ENCODE measurements around the gene ANAPC16.
"Not testable (repeated sequence)": the region's sequence is repeated elsewhere in the genome, so short reads cannot be mapped to it uniquely, and the experiment has no call there.

Gene ANAPC16

DNA sequence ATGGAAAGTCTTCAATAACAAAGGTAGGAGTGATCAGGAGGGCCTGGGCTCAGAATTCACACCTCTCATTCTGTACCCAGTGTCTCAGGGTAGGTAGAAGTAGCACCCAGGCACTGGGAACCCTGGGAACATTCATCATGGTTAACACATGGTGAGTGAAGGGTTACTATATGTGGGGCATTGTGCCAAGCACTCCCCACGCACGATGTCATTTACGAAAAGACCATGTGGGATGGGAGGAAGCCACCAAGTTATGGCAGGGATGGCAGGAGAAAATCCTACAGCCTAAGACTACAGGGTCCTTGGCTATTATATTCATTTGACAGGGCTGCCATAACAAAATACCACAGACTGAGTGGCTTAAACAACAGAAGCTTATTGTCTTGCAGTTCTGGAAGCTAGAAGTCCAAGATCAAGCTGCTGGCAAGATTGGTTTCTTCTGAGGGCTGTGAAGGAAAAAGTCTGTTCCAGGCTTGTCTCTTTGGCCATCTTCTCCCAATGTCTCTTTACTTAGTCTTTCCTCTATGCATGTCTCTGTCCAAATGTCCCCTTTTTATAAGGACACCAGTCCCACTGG, 30.2 kb downstream of the ANAPC16 start:
- no peak for DNase-seq

DNA sequence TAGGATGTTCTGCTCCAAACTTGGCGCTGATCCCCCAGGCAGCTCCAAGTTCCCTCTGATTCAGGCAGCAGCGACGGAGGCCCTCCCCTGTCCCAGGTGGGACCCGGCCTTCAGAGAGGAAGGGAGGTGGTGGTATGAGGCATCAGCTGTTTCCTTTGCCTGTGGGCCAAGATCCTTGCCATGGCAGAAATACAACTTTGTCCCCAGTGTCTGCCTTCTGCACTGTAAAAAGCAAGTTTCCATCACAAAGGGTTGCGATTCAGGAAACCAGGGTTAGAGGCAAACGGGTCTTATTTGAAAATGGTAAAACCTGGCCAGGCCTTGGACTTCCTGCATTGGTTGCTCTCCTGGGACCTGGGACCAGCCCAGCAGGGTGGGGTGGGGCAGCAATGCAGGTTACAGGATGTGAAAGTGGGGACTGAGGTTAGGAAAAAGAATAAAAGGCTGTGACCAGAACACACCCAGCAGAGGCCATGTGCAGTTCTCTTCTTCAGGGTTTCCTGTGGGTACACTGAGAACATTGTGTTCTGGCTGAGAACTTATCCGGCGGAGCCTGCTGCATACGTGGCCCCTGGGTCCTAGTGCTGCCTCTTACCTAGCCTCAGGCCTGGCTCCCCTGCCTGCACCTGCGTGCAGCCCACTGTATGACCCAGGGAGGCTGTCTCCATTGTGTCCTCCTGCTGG, 32.8 kb downstream of the ANAPC16 start:
- DNase-seq, result no peak

DNA sequence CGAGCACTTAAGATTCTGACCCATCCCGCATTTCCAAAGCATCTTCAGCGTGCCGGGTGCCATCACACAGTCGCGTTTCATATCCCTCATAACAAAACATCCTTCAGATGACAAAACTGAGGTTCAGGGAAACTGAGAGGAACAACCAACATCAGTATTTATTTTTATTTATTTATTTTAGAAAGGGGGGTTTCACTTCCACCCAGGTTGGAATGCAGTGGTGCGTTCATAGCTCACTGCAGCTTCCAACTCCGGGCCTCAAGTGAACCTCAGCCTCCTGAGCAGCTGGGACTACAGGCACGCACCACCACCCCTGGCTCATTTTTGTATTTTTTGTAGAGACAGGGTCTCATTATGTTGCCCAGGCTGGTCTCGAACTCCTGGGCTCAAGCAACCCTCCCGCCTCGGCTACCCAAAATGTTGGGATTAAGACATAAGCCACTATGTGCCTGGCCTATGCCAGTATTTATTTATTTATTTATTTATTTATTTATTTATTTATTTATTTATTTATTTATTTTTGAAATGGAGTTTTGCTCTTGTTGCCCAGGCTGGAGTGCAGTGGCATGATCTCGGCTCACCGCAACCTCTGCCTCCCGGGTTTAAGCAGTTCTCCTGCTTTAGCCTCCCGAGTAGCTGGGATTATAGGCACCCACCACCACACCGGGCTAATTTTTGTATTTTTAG, 33.5 kb downstream of the ANAPC16 start:
- not testable (repeated sequence) for DNase-seq

DNA sequence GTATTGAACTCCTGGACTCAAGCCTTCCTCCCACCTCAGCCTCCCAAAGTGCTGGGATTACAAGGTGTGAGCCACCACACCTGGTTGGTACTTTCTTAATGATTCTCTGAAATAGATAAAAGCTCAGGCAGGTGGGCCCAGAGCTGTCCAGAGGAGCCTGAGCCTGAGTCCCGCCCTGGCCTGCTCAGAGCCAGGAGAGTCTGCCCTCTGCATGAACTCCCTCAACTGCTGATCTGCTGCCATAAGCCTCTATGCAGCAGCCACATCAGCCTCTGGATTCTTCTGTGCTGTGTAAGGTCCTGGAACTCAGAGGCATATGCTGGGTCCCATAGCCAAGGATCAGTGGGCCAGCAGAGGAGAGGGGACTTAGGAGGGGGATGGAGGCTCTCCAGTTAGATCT, 34.9 kb downstream of the ANAPC16 start:
- DNase-seq, result no peak

DNA sequence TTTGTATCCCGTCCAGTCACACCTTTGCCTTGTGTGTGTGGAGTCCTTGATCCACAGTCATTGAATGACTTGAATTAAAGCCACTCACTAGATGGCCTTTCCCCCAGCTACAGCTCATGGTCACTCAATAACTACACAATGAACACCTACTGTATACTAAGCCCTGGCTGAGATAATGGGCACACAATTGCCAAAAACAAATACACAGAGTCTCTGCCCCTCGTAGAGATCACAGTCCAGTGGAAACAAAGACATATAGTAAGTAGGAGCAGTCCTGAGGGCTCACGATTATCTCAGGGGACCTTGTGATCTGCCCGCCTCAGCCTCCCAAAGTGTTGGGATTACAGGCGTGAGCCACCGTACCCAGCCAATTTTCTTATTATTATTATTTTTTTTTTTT, 35.8 kb downstream of the ANAPC16 start:
- DNase-seq, result no peak

DNA sequence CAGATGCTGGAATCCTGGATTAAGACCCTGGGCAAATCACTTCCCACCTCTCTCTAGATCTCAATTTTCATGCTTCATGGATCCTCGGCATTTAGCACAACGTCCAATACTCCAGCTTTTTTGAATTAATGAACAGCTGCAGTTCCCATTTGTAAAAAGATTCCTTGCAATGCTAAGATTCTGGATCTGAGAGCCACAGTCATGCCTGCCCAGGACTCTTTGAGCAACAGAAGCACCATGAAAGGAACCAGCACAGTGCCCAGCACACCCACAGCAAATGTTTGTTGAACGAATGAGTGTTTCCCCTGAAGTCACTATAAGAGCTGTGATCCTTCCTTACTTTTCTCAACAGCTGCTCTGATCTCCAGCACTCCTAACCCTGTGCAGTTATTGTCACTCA, 37.2 kb downstream of the ANAPC16 start:
- DNase-seq, result no peak

DNA sequence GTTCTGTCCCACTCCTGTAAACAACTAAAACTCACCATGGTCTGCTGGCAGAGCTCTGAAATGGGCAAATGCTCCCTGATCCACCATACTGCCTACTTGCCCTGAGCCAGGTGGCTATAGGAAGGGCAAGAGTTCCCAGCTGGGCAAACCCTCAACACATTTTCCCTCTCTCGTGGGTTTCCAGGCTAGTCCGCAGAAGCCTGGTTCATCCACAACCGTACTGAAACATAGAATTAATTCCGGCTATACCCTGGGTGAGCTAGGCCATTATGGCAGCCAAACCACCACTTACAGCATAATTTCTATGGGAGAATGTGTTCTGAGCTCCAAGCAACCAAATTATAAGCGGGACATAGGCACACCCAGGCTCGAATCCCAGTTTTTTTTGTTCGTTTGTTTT, 37.8 kb downstream of the ANAPC16 start:
- no peak for DNase-seq

DNA sequence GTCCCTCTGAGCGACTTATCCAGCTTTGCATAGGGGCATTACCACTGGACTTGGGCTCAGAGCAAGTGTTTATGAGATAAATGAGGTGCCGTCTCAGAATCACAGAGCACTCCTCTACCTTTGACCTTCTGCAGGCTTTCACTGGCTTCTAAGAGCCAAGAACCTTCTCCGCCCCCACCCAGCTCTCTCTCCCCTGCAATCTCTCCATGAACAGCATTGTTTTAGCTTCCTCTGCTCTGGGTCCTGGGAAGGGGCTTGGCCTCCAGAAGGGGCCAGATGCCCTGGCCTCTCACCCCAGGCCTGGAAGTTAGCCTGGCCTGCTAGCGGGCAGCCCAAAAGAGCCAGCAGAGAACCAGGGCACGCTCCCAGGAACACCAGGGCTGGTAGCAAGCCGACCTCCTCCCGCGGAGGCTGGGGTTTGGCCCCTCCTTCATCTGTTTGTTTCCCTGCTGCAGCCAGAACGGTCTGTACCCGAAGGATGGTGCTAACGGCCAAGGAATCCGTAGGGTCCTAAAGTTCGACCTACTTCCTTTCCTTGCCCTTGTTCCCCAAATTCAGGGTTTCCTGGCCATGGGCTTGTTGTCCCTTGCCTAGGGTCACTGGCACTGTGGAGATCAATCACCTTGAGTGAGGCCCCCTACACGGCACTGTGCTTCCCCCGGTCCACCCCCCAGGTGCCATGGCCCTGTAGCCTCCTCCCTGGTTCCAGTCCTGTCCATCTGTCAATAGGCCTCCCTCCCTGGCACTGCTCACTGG, 39.2 kb downstream of the ANAPC16 start:
- peak; percentile 27 for DNase-seq

DNA sequence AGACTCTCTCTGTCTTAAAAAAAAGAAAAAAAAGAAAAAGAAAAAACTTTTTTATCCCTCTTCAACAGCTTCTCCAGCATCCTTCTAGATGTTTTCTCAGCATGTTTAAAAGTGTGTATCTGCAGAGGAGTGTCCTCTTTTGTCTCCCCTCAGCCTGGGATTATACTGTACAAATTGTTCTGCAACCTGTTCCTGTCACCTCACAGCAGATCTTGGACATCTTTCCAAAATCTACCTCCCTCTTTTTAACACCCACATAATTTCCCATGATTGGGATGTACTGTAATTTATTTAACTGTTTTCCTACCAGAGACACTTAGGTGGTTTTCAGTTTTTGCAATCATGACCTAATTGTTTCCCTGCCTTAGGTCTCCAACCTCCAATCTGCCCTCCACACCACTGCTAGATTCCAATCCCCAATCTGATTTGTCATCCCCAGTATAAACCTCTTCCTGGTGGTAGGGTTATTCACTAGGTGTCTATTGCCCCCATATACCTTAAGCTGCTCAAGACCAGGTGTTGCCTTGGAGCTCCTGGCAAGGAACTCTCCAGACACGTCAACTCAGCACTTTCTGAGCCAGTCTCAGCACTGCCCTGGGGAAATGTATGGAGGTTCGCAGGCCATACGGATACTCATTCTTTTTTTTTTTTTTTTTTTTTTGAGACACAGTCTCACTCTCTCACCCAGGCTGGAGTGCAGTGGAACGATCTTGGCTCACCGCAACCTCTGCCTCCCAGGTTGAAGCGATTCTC, 40.3 kb downstream of the ANAPC16 start:
- no peak for DNase-seq

DNA sequence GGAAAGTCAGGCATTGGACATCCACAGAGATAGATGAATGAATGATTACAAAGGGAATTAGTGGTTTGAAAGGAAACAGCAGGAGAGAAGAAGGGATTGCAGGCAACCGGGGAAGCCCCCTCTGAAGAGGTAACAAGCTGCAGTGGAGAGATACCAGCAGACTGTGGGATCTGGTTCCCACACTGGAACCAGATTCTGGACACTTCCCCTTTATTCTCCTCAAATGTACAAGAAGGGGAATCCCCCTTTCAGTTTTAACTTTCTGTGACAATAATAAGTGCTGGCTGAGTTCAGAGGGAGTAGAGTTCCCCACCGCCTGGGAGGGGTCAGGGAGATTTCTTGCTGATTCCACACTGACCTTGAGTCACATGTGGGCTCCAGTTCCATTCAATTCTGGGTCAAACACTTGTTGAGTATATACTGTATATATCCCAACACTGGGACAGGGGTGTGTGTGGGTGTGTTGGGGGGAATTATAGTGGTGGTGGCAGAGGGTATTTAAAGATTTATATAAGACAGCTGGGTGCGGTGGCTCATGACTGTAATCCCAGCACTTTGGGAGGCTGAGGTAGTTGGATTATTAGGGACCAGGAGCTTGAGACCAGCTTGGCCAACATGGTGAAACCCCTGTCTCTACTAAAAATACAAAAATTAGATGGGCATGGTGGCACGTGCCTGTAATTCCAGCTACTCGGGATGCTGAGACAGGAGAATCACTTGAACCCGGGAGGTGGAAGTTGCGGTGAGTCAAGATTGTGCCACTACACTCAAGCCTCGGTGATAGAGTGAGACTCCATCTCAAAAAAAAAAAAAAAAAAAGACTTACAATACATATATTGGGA, 41.5 kb downstream of the ANAPC16 start:
- no peak for DNase-seq

DNA sequence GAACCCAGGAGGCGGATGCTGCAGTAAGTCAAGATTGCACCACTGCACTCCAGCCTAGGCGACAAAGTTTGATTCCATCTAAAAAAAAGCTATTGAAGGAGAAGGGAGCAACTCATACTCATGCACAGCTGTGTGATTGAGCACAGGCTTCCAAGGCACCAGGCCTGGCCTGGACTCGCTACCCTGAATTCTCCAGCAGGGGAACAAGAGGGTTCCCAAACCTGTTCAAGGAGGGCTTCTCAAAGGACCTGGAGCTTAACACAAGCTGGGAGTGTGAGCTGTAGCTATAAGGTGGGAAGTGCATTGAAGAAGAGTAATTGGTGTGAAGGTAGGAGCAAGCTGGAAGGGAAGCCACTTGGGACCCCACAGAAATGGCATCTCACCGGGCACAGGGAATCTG, 42.8 kb downstream of the ANAPC16 start:
- no peak for DNase-seq

DNA sequence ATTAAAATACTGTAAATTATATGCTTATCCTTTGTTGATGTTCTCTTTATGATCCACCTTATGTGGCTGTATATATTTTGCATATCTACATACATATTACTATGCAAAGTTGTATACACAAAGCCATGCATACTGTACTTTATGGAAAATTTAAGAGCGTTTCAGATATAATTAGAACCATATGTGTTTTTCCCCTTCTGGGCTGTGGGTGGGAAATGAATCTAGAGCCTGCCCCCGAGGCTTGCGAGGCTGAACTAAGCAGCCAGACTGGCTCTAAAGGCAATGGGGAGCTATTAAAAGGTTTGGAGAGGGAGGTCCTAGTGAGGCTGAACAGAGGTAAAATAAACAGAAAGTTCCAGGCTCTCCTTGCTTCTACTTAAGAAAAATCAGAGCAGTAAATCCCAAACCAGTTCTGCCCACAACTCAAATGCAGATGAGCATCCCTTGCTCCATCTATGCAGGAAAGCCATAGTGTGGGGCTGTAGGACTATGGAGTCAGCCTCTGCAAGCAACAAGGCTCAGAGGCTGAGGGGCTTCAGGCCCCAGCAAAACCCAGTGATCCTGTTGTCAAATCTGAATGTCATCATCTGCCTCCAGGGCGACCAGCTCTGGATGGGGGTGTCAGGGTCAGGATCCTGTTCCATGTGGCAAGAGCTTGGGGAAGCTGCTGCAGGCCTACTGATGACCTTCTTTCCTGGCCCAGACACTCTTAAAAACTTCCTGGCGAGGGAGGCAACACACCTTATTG, 43.9 kb downstream of the ANAPC16 start:
- DNase-seq, result no peak

DNA sequence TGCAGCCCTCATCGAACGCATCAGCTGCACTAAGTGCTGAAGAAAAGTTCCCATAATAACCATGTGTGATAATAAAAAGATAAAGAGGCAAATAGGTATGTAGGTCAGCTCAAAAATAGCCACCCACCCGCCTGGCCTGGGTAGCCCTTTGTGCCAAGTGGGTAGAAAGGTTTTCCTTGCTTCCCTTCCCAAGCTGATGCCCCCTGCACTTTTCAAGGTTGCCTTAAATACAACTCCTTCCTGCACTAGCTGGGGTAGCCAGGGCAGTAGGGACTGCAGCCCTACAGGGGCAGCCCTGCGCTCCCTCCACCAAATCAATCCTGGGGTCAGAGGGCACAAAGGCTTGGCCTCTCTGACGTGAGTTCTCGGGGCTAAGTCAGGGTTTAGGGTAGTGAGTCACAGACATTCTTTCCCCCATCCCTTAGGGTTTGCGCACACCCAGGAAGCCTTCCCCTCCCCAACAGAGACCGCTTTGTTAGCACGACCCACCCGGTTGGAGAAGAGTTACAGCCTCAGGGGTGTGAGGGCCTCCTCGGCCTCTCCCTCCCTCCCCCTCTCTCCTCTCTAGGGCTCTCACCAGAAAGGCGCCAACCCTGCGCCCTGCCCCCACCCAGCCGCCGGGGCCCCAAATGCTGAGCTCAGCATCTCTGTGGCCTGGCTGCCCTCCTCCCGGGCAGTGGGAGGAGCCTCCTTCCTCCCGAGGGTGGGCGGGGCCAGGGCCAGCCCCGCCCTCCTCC, 44.6 kb downstream of the ANAPC16 start:
- DNase-seq, result no peak

DNA sequence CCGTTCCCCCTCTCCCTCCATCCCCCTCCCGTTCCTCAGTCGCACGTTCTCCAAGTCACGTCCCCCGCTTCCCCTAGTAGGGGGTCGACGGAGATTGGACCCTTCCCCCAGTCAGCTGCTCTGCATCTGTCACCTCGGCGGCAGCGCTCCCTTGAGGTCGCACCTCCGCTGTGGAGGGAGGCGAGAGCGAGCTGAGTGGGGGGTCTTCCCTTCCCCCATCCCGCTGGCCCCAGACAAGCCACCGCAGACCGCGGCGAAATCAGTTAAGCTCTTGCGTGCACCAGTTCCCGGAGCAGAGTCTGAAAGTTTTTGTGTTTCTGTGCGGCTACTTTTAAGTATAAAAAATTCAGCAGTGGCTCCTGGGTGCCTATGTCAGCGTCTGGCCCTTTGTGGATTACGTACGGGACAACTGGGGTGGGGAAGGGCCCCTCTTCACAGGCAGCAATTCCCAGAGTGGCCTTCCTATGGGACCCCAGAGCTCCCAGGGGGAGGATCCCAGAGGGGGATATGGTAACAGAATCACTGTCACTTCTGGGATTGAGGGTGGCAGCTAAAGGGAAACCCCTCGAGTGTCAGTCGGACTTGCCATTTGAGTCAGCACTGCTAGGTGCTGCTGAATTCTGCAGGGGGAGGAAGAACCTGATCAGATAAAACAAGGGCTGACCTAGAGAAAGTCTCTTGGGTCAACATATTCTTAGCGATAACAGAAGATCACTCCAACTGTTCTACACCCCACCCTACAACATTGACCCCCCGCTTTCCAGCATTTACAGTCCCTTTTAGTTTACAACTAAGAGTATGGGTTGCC, 45.4 kb downstream of the ANAPC16 start:
- DNase-seq, result no peak

DNA sequence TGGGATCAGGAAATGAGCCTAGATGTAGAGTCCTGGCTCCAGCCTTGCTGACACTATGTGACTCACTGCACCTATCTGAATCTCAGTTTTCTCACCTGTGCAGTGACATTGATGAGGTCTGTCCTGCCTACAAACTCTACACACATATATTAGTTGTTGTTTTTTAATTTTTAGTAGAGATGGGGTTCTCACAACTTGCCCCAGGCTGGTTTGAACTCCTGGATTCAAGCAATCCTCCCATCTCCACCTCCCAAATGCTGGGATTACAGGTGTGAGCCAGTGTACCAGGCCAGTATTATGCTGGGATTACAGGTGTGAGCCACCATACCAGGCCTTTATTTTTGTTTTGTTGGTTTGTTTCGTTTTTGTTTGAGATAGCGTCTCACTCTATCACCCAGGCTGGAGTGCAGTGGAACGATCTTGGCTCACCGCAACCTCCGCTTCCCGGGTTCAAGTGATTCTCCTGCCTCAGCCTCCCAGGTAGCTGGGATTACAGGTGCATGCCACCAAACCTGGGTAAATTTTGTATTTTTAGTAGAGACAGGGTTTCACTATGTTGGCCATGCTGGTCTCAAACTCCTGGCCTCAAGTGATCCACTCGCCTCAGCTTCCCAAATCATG, 46.1 kb downstream of the ANAPC16 start:
- DNase-seq, result no peak

DNA sequence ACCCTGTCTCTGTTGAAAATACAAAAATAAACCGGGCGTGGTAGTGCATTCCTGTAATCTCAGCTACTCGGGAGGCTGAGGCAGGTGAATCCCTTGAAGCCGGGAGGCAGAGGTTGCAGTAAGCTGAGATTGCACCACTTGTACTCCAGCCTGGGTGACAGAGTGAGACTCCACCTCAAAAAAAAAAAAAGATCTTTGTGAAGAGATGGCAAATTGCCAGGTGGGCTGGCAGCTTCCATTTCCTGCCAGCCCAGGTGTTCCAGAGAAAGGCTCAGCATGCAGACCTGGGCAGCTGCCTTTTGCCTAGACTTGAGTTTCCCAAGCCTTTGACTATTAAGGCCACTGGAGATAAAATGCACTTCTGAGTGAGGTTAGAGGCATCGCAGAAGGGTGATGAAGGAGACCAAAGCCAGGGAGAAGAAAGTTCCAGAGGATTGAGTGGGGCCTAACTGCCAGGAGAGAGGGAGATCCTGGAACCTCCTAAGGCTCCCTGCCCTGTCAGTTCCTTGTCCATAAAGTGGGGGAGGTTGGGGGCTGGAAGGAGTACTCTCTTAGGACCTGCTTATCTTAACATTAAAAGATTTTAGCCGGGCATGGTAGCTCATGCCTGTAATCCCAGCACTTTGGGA, 47.9 kb downstream of the ANAPC16 start:
- no peak for DNase-seq

DNA sequence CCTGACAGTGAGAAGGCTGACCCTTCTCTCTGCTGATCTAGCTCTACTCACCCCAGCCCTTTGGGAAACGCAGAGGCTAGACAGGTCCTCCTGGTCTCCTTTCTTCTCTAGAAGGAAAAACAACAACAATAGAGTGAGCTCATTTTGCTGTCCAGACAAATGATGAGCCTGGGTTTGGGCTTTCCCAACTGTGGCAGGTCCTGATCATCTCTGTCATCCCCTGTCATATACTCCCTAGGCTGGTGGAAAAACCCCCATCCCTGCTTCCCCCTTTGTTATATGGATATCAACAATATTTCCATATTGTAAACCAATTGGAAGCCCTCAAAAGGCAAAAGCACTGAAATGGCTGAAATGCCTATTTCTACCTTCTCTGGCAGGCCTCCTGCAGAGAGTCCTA, 48.7 kb downstream of the ANAPC16 start:
- DNase-seq, result no peak

DNA sequence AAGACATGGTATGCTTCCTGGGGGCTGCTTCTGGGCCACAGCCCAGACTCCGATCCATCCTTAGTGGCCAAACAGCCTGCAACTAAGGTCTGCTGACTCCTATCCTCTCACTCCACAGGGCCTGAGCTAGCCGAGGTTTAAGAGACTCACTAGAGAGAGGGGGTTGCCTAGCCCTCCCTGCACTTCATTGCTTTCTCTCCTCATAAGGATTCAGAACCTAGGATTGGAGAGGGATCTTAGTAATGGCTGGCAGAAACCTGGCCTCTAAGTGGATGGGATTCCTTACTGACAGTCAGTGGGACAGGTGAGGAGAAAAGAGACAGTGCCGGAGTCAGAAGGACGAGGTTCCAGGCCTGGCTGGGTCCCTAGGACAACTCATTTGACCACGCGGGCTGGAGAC, 49.7 kb downstream of the ANAPC16 start:
- DNase-seq, result no peak
